ENCODE data around the gene ZFYVE9. TPM values are rescaled to one million over a fixed set of nuclear protein-coding genes. Genes with fewer than 3 reads are reported as not detected.
"Not testable (repeated sequence)": the region's sequence is repeated elsewhere in the genome, so short reads cannot be mapped to it uniquely, and the experiment has no call there.

Gene ZFYVE9
- total RNA-seq, 1 experiment from 2014 or later: 18.0 TPM

GRCh38 chr1:52365746-52366516, 224.0 kb downstream of the ZFYVE9 start, which contains the start of gene CC2D1B:
Gene CC2D1B, minus strand, starts transcription at chr1:52366205. Its CDS starts 1,585 bp downstream, at chr1:52364620.
- Histone ChIP-seq H3K36me3 (replicated peaks; ENCODE audit: control insufficient read depth, insufficient read depth, low read length) (peaks cover 15% of the 10 kb centered on the region), H3K27me3 (ENCODE audit: control insufficient read depth, insufficient read depth, low read length) (no peaks in the 10 kb centered on the region; the same call in 1 of the 2 replicates), H3K4me3 (ENCODE audit: insufficient read depth, low read depth, low read length) (peak within 1 kb of the TSS; percentile 99)
- peak; percentile 100 for DNase-seq

GRCh38 chr1:52366517-52366827, 224.6 kb downstream of the ZFYVE9 start:
- Histone ChIP-seq H3K4me3 (ENCODE audit: insufficient read depth, low read depth, low read length) (peak overlapping the region; percentile 99), H3K36me3 (replicated peaks; ENCODE audit: control insufficient read depth, insufficient read depth, low read length) (peaks cover 11% of the 10 kb centered on the region), H3K27me3 (ENCODE audit: control insufficient read depth, insufficient read depth, low read length) (no peaks in the 10 kb centered on the region; the same call in 1 of the 2 replicates)
- no peak for DNase-seq

- Histone ChIP-seq H3K4me3 (ENCODE audit: insufficient read depth, low read depth, low read length) (no peak overlapping the region), H3K36me3 (replicated peaks; ENCODE audit: control insufficient read depth, insufficient read depth, low read length) (peaks cover 5% of the 10 kb centered on the region), H3K27me3 (ENCODE audit: control insufficient read depth, insufficient read depth, low read length) (no peaks in the 10 kb centered on the region; the same call in 1 of the 2 replicates)
- DNase-seq: no peak
Measured at GRCh38 chr1:52367272-52367671, 225.4 kb downstream of the ZFYVE9 start.

- Histone ChIP-seq H3K36me3 (replicated peaks; ENCODE audit: control insufficient read depth, insufficient read depth, low read length) (peaks cover 10% of the 10 kb centered on the region), H3K27me3 (ENCODE audit: control insufficient read depth, insufficient read depth, low read length) (no peaks in the 10 kb centered on the region; the same call in 1 of the 2 replicates), H3K4me3 (ENCODE audit: insufficient read depth, low read depth, low read length) (peak overlapping the region; percentile 61)
- peak; percentile 92 for DNase-seq
Measured at GRCh38 chr1:52368383-52369172, 226.7 kb downstream of the ZFYVE9 start.

- peaks cover 16% of the 10 kb centered on the region for H3K36me3 ChIP-seq (replicated peaks; ENCODE audit: control insufficient read depth, insufficient read depth, low read length)
- not testable (repeated sequence) for H3K4me3 ChIP-seq (ENCODE audit: insufficient read depth, low read depth, low read length); H3K27me3 ChIP-seq (ENCODE audit: control insufficient read depth, insufficient read depth, low read length); DNase-seq
Measured at GRCh38 chr1:52369851-52370250, 228.0 kb downstream of the ZFYVE9 start.

GRCh38 chr1:52385376-52385775, 243.5 kb downstream of the ZFYVE9 start:
- peaks cover 63% of the 10 kb centered on the region for H3K36me3 ChIP-seq (replicated peaks; ENCODE audit: control insufficient read depth, insufficient read depth, low read length)
- no peak overlapping the region for H3K4me3 ChIP-seq (ENCODE audit: insufficient read depth, low read depth, low read length)
- no peaks in the 10 kb centered on the region for H3K27me3 ChIP-seq (ENCODE audit: control insufficient read depth, insufficient read depth, low read length)
- no peak for DNase-seq

GRCh38 chr1:52386458-52386857, 244.6 kb downstream of the ZFYVE9 start:
- Histone ChIP-seq H3K36me3 (replicated peaks; ENCODE audit: control insufficient read depth, insufficient read depth, low read length) (peaks cover 55% of the 10 kb centered on the region), H3K27me3 (ENCODE audit: control insufficient read depth, insufficient read depth, low read length) (no peaks in the 10 kb centered on the region), H3K4me3 (ENCODE audit: insufficient read depth, low read depth, low read length) (no peak overlapping the region)
- no peak for DNase-seq

GRCh38 chr1:52393174-52393573, 251.3 kb downstream of the ZFYVE9 start:
- no peaks in the 10 kb centered on the region for H3K27me3 ChIP-seq (ENCODE audit: control insufficient read depth, insufficient read depth, low read length)
- no peak for DNase-seq
- peaks cover 49% of the 10 kb centered on the region for H3K36me3 ChIP-seq (replicated peaks; ENCODE audit: control insufficient read depth, insufficient read depth, low read length)
- H3K4me3 ChIP-seq (ENCODE audit: insufficient read depth, low read depth, low read length): no peak overlapping the region

Other genes with a start within 250 kb of the ZFYVE9 start
- gene RAB3B, start 151.4 kb upstream of the ZFYVE9 start, total RNA-seq (2014; rRNA removed; shearing (Covaris generic)): 22.4 and 29.6 TPM in 2 replicates
- 16.9 and 20.8 TPM in 2 replicates for gene KTI12, start 108.3 kb upstream of the ZFYVE9 start, total RNA-seq (2014; rRNA removed; shearing (Covaris generic))
- gene TXNDC12, start 86.9 kb upstream of the ZFYVE9 start, total RNA-seq (2014; rRNA removed; shearing (Covaris generic)): 79.2 and 90.2 TPM in 2 replicates
- 96.9 and 127 TPM in 2 replicates for gene BTF3L4, start 85.8 kb upstream of the ZFYVE9 start, total RNA-seq (2014; rRNA removed; shearing (Covaris generic))
- gene CC2D1B, start 224.1 kb downstream of the ZFYVE9 start, total RNA-seq (2014; rRNA removed; shearing (Covaris generic)): 20.5 and 28.5 TPM in 2 replicates

Measured in H7 (cell line).